GM19240 (cell line): Measurements from ENCODE around the gene GALNT14.

Experiments used
- DNase-seq: peaks from one replicate; pipeline ENCODE4 v3.0.0; 2011; ENCODE audit warnings: low spot score; ENCODE audit not compliant: insufficient read length

Gene GALNT14

GRCh38 chr2:31136000-31136399 lies 2.2 kb downstream of the GALNT14 start:
- DNase-seq, result no peak

- no peak for DNase-seq
These were observed 3.8 kb downstream of the GALNT14 start for GRCh38 chr2:31134480-31134879.

- DNase-seq, result no peak
These were observed 5.5 kb downstream of the GALNT14 start for GRCh38 chr2:31132786-31133185.

- DNase-seq, result no peak
These were observed 6.4 kb downstream of the GALNT14 start for GRCh38 chr2:31131871-31132270.

GRCh38 chr2:31129375-31130171 lies 8.7 kb downstream of the GALNT14 start:
- no peak for DNase-seq

- DNase-seq, result no peak
These were observed 10.3 kb downstream of the GALNT14 start for GRCh38 chr2:31127931-31128330.

GRCh38 chr2:31125918-31126695 lies 12.1 kb downstream of the GALNT14 start:
- no peak for DNase-seq

GRCh38 chr2:31124904-31125303 lies 13.3 kb downstream of the GALNT14 start:
- DNase-seq, result no peak

- DNase-seq, result no peak
These were observed 16.1 kb downstream of the GALNT14 start for GRCh38 chr2:31122133-31122532.

- no peak for DNase-seq
These were observed 24.5 kb downstream of the GALNT14 start for GRCh38 chr2:31113765-31114164.

- no peak for DNase-seq
These were observed 25.7 kb downstream of the GALNT14 start for GRCh38 chr2:31112544-31112943.

GRCh38 chr2:31110998-31111397 lies 27.2 kb downstream of the GALNT14 start:
- DNase-seq, result no peak

- DNase-seq, result no peak
These were observed 27.8 kb downstream of the GALNT14 start for GRCh38 chr2:31110431-31110830.

- DNase-seq, result no peak
These were observed 28.5 kb downstream of the GALNT14 start for GRCh38 chr2:31109633-31110192.

- DNase-seq, result no peak
These were observed 29.5 kb downstream of the GALNT14 start for GRCh38 chr2:31108561-31109286.

GRCh38 chr2:31107591-31108300 lies 30.5 kb downstream of the GALNT14 start:
- DNase-seq, result no peak

GRCh38 chr2:31101701-31102100 lies 36.5 kb downstream of the GALNT14 start:
- DNase-seq, result no peak

- DNase-seq, result no peak
These were observed 40.2 kb downstream of the GALNT14 start for GRCh38 chr2:31097962-31098613.

- no peak for DNase-seq
These were observed 48.1 kb downstream of the GALNT14 start for GRCh38 chr2:31090188-31090587.

- no peak for DNase-seq
These were observed 48.6 kb downstream of the GALNT14 start for GRCh38 chr2:31089645-31090044.
